ENCODE data around the gene IPPK. TPM values are rescaled to one million over a fixed set of nuclear protein-coding genes. Genes with fewer than 3 reads are reported as not detected.

The IPPK gene
- total and polyA plus RNA-seq, 4 experiments from 2014 or later: 6.3 to 7.9 (median 7.3) TPM

DNA sequence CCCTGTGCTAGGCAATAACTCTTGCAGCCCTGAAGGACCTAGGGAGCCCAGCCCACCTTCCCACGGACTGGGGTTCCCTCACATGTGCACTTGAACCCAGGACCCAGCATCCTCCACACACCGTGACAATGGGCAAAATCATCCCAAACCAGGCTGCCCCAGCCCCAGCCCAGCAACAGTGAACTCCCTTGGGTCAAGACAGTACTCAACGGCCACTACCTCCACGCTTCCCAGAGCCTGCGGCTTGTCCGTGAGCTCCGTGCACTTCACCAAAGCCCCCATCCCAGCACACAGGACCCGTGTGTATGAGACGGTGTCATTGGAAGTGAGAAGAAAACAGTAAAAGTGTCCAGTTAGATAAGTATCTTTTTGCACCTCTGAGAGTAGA is 55.8 kb downstream of the IPPK start:
- Mint-ChIP-seq H3K9me3 (no peaks in the 10 kb centered on the region), H3K27ac (no peak overlapping the region), H3K4me1 (no peaks in the 10 kb centered on the region), H3K4me3 (no peak overlapping the region), H3K27me3 (no peaks in the 10 kb centered on the region), H3K36me3 (peaks cover 39 to 69% of the 10 kb centered on the region in 2 donors)
- H3K4me1 ChIP-seq (ENCODE audit: insufficient read depth, low read length): no peaks in the 10 kb centered on the region
- H3K27me3 ChIP-seq (ENCODE audit: insufficient read depth, low read length): no peaks in the 10 kb centered on the region
- H3K27ac ChIP-seq (ENCODE audit: low read depth, low read length): no peak overlapping the region
- ChIA-PET POLR2A (ENCODE audit: partially characterized antibody) (no interaction called here), CTCF (ENCODE audit: partially characterized antibody) (no interaction called here)
- peaks cover 39% of the 10 kb centered on the region for H3K36me3 ChIP-seq (ENCODE audit: insufficient read depth, low read length)
- H3K9me3 ChIP-seq (ENCODE audit: control insufficient read depth in 1 of 2, low read length in 2 of 2): no peaks in the 10 kb centered on the region
- intact Hi-C loops (cut with micrococcal nuclease): no loop called here
- DNase-seq: no peak
- H3K4me3 ChIP-seq (ENCODE audit: low read length in 2 of 2): no peak overlapping the region

GRCh38 chr9:92613268-92614122 is 56.4 kb downstream of the IPPK start:
- Mint-ChIP-seq H3K27me3 (no peaks in the 10 kb centered on the region), H3K4me1 (no peaks in the 10 kb centered on the region), H3K4me3 (no peak overlapping the region), H3K36me3 (peaks cover 33 to 63% of the 10 kb centered on the region in 2 donors), H3K27ac (no peak overlapping the region), H3K9me3 (no peaks in the 10 kb centered on the region)
- Histone ChIP-seq H3K27me3 (ENCODE audit: insufficient read depth, low read length) (no peaks in the 10 kb centered on the region), H3K4me1 (ENCODE audit: insufficient read depth, low read length) (no peaks in the 10 kb centered on the region), H3K4me3 (ENCODE audit: low read length in 2 of 2) (no peak overlapping the region), H3K27ac (ENCODE audit: low read depth, low read length) (no peak overlapping the region), H3K36me3 (ENCODE audit: insufficient read depth, low read length) (peaks cover 34% of the 10 kb centered on the region), H3K9me3 (ENCODE audit: control insufficient read depth in 1 of 2, low read length in 2 of 2) (no peaks in the 10 kb centered on the region)
- POLR2A ChIA-PET (ENCODE audit: partially characterized antibody): no interaction called here
- intact Hi-C loops (cut with micrococcal nuclease): no loop called here
- no peak for DNase-seq
- CTCF ChIA-PET (ENCODE audit: partially characterized antibody): no interaction called here

- CTCF ChIA-PET (ENCODE audit: partially characterized antibody): no interaction called here
- peaks cover 28% of the 10 kb centered on the region for H3K36me3 ChIP-seq (ENCODE audit: insufficient read depth, low read length)
Measured at GRCh38 chr9:92612816-92613215, 57.1 kb downstream of the IPPK start.

DNA sequence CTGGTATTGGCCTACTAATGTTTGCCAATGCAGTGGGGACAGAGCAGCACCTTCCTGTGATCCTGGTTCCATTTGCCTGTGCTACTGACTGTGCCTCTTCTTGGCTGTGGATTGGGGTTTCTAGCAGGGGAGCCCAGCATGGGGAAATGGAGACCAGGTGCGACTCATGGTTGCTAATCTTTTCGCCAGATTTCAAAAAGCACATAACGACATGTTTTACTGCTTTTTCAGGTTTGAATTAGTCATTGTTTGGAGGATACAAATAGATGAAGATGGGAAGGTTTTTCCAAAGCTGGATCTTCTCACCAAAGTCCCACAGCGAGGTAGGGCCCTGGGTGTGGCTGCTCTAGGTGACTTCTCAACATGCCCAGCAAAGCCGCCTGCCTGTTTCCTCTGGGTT is 57.6 kb downstream of the IPPK start:
- H3K4me3 Mint-ChIP-seq: no peak overlapping the region
- Histone ChIP-seq H3K4me3 (ENCODE audit: low read length in 2 of 2) (no peak overlapping the region), H3K36me3 (ENCODE audit: insufficient read depth, low read length) (peaks cover 22% of the 10 kb centered on the region), H3K27ac (ENCODE audit: low read depth, low read length) (no peak overlapping the region), H3K4me1 (ENCODE audit: insufficient read depth, low read length) (no peaks in the 10 kb centered on the region), H3K27me3 (ENCODE audit: insufficient read depth, low read length) (no peaks in the 10 kb centered on the region), H3K9me3 (ENCODE audit: control insufficient read depth in 1 of 2, low read length in 2 of 2) (no peaks in the 10 kb centered on the region)
- no peaks in the 10 kb centered on the region for H3K4me1 Mint-ChIP-seq
- H3K36me3 Mint-ChIP-seq: peaks cover 33 to 53% of the 10 kb centered on the region in 2 donors
- CTCF ChIA-PET (ENCODE audit: partially characterized antibody): no interaction called here
- no peaks in the 10 kb centered on the region for H3K9me3 Mint-ChIP-seq
- no peaks in the 10 kb centered on the region for H3K27me3 Mint-ChIP-seq
- intact Hi-C loops (cut with micrococcal nuclease): no loop called here
- POLR2A ChIA-PET (ENCODE audit: partially characterized antibody): no interaction called here
- no peak overlapping the region for H3K27ac Mint-ChIP-seq
- DNase-seq: no peak

More at GRCh38 chr9:92612816-92613215, 57.1 kb downstream of the IPPK start:
- intact Hi-C loops (cut with micrococcal nuclease): no loop called here
- no peak overlapping the region for H3K27ac Mint-ChIP-seq
- no peaks in the 10 kb centered on the region for H3K4me1 ChIP-seq (ENCODE audit: insufficient read depth, low read length)
- no peaks in the 10 kb centered on the region for H3K27me3 ChIP-seq (ENCODE audit: insufficient read depth, low read length)
- DNase-seq: no peak
- no peak overlapping the region for H3K4me3 Mint-ChIP-seq
- H3K9me3 ChIP-seq (ENCODE audit: control insufficient read depth in 1 of 2, low read length in 2 of 2): no peaks in the 10 kb centered on the region
- H3K4me3 ChIP-seq (ENCODE audit: low read length in 2 of 2): no peak overlapping the region
- no peaks in the 10 kb centered on the region for H3K4me1 Mint-ChIP-seq
- H3K27me3 Mint-ChIP-seq: no peaks in the 10 kb centered on the region
- H3K36me3 Mint-ChIP-seq: peaks cover 33 to 57% of the 10 kb centered on the region in 2 donors
- no peak overlapping the region for H3K27ac ChIP-seq (ENCODE audit: low read depth, low read length)
- POLR2A ChIA-PET (ENCODE audit: partially characterized antibody): no interaction called here
- H3K9me3 Mint-ChIP-seq: no peaks in the 10 kb centered on the region

- H3K27me3 ChIP-seq (ENCODE audit: insufficient read depth, low read length): no peaks in the 10 kb centered on the region
- Mint-ChIP-seq H3K4me1 (no peaks in the 10 kb centered on the region), H3K27ac (peak overlapping the region in 1 of 7 donors; percentile 20), H3K27me3 (no peaks in the 10 kb centered on the region), H3K36me3 (peaks cover 32 to 48% of the 10 kb centered on the region in 2 donors), H3K9me3 (no peaks in the 10 kb centered on the region), H3K4me3 (no peak overlapping the region)
- no peak overlapping the region for H3K4me3 ChIP-seq (ENCODE audit: low read length in 2 of 2)
- no peaks in the 10 kb centered on the region for H3K9me3 ChIP-seq (ENCODE audit: control insufficient read depth in 1 of 2, low read length in 2 of 2)
- intact Hi-C loops (cut with micrococcal nuclease): no loop called here
- ChIA-PET POLR2A (ENCODE audit: partially characterized antibody) (no interaction called here), CTCF (ENCODE audit: partially characterized antibody) (no interaction called here)
- peaks cover 20% of the 10 kb centered on the region for H3K36me3 ChIP-seq (ENCODE audit: insufficient read depth, low read length)
- DNase-seq: no peak
- no peak overlapping the region for H3K27ac ChIP-seq (ENCODE audit: low read depth, low read length)
- no peaks in the 10 kb centered on the region for H3K4me1 ChIP-seq (ENCODE audit: insufficient read depth, low read length)
Measured at GRCh38 chr9:92611621-92612285, 58.2 kb downstream of the IPPK start.

DNA sequence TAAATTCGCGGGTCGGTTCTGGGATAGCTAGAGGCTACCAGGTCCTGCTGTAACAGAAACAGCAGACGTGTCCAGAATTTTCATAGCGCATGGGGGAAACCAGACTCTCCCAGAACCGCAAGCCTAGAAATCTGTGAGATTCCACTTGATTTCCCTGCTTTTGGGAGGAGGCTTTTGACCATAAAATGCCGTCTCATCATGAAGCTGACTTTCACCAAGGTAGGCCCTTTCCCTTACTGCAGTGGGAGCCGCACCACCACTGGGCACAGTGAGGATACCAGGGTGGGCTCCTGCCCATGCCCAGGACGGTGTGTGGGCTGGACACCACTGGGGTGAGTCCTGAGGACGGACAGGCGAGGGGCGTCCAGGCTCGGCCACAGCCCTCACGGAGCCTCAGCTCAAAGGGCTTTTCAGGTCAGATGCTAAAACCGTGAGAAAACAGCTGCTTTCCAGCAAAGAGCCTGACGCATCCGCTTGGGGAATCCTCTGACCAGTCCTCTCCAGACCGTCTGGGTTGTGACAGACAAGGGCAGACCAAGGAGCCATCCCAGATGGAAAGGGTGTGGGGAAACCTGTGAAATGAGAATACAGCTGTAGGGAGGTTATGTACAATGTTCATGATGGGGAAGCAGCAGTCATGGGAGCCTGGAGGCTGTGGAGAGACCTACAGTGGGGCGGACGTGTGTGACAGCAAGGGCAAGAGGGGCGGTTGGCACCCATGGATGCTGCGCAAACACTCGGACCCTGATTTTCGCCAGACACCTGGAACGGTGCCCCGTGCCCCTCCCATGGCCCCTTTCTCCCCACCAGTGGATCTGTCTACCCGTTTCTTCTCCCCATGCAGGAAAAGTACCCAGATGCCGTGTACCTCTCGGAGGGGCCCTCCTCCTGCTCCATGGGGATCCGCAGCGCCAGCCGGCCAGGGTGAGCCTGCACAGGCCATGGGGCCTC is 59.2 kb downstream of the IPPK start:
- no peaks in the 10 kb centered on the region for H3K27me3 ChIP-seq (ENCODE audit: insufficient read depth, low read length)
- Mint-ChIP-seq H3K36me3 (peaks cover 22 to 38% of the 10 kb centered on the region in 2 donors), H3K9me3 (peaks cover 0 to 6% (median 0%) of the 10 kb centered on the region in 8 donors), H3K27ac (no peak overlapping the region), H3K27me3 (no peaks in the 10 kb centered on the region), H3K4me1 (no peaks in the 10 kb centered on the region), H3K4me3 (no peak overlapping the region)
- H3K9me3 ChIP-seq (ENCODE audit: control insufficient read depth in 1 of 2, low read length in 2 of 2): no peaks in the 10 kb centered on the region
- peaks cover 10% of the 10 kb centered on the region for H3K36me3 ChIP-seq (ENCODE audit: insufficient read depth, low read length)
- no peak overlapping the region for H3K4me3 ChIP-seq (ENCODE audit: low read length in 2 of 2)
- CTCF ChIA-PET (ENCODE audit: partially characterized antibody): no interaction called here
- intact Hi-C loops (cut with micrococcal nuclease): no loop called here
- POLR2A ChIA-PET (ENCODE audit: partially characterized antibody): no interaction called here
- H3K27ac ChIP-seq (ENCODE audit: low read depth, low read length): no peak overlapping the region
- DNase-seq: no peak
- H3K4me1 ChIP-seq (ENCODE audit: insufficient read depth, low read length): no peaks in the 10 kb centered on the region

DNA sequence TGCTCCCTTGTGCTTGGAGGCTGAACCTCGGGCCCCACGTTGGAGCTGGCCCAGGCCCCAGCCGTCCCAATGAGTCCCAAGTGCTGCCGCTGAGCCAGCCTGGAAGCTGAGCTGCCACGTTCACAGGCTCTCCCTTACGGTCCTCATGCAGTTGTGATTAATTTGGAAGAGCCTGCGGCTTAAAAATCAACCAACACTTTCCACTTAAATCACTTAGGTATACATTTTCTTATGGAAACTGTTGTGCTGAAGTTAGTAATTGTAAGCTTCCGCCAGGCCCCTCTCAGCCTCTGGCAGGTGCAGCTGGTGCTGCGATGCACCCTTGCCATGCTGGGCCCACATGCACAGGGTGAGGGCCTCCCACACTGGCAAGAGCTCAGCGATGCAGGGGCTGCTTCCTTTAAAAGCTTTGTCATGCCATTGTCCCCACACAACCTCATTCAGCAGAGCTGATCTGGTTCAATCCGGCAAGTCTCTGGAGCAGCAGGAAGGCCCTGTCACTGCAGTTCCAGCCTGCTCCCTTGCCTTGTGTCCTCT is 61.0 kb downstream of the IPPK start:
- Histone ChIP-seq H3K27ac (ENCODE audit: low read depth, low read length) (no peak overlapping the region), H3K9me3 (ENCODE audit: control insufficient read depth in 1 of 2, low read length in 2 of 2) (no peaks in the 10 kb centered on the region), H3K4me1 (ENCODE audit: insufficient read depth, low read length) (no peaks in the 10 kb centered on the region), H3K27me3 (ENCODE audit: insufficient read depth, low read length) (no peaks in the 10 kb centered on the region), H3K36me3 (ENCODE audit: insufficient read depth, low read length) (peaks cover 5% of the 10 kb centered on the region), H3K4me3 (ENCODE audit: low read length in 2 of 2) (no peak overlapping the region)
- Mint-ChIP-seq H3K4me1 (no peaks in the 10 kb centered on the region), H3K36me3 (peaks cover 21% of the 10 kb centered on the region in 2 donors), H3K27me3 (no peaks in the 10 kb centered on the region), H3K27ac (no peak overlapping the region), H3K9me3 (peaks cover 0 to 20% (median 7%) of the 10 kb centered on the region in 8 donors), H3K4me3 (no peak overlapping the region)
- intact Hi-C loops (cut with micrococcal nuclease): no loop called here
- CTCF ChIA-PET (ENCODE audit: partially characterized antibody): no interaction called here
- POLR2A ChIA-PET (ENCODE audit: partially characterized antibody): no interaction called here
- DNase-seq: no peak

Measured in CD4-positive, alpha-beta memory T cell (primary cell).